GM23338 (cell line): ENCODE results near the gene ADGRF3. TPM values are rescaled to one million over a fixed set of nuclear protein-coding genes. Genes with fewer than 3 reads are reported as not detected.

Experiments used
- ATAC-seq: fragments of 200-7000 bp; cut with Tn5 transposase; 3 replicates; pipeline ENCODE4 v1.9.1; 2020
- DNase-seq: peaks from one replicate; pipeline ENCODE4 v3.0.0-alpha.2; 2015; ENCODE audit warnings: low spot score
- H2AFZ ChIP-seq: fragments of 200-600 bp; sonication (generic); 2 replicates; pipeline ENCODE4 v1.8.0; 2016; ENCODE audit warnings: antibody characterized with exemption, mild to moderate bottlenecking, moderate library complexity
- H3F3A ChIP-seq: fragments of 200-600 bp; sonication (generic); replicated peaks from 2 replicates; pipeline ENCODE4 v1.8.0; 2017; ENCODE audit warnings: antibody characterized with exemption, mixed run types, low read depth
- H3K27ac ChIP-seq: fragments of 200-600 bp; sonication (generic); 2 replicates; pipeline ENCODE4 v1.6.1; 2016; ENCODE audit warnings: low read depth
- H3K27me3 ChIP-seq: fragments of 200-600 bp; sonication (generic); 2 replicates; pipeline ENCODE4 v1.8.0; 2016; ENCODE audit warnings: mild to moderate bottlenecking, mixed run types, moderate library complexity; ENCODE audit not compliant: insufficient read depth
- H3K36me3 ChIP-seq: fragments of 200-600 bp; sonication (generic); 2 replicates; pipeline ENCODE4 v1.8.0; 2016; ENCODE audit warnings: mild to moderate bottlenecking; ENCODE audit not compliant: insufficient read depth
- H3K4me1 ChIP-seq: fragments of 200-600 bp; sonication (generic); 2 replicates; pipeline ENCODE4 v1.8.0; 2016; ENCODE audit warnings: mild to moderate bottlenecking, moderate library complexity; ENCODE audit not compliant: insufficient read depth
- H3K4me2 ChIP-seq: fragments of 200-600 bp; sonication (generic); 2 replicates; pipeline ENCODE4 v1.7.1; 2017; ENCODE audit warnings: mixed run types
- H3K4me3 ChIP-seq: fragments of 200-600 bp; sonication (generic); 2 replicates; pipeline ENCODE4 v1.6.1; 2016; ENCODE audit warnings: mixed run types
- H3K79me2 ChIP-seq: fragments of 200-600 bp; sonication (generic); replicated peaks from 2 replicates; pipeline ENCODE4 v1.8.0; 2017; ENCODE audit warnings: mild to moderate bottlenecking; ENCODE audit not compliant: insufficient read depth
- H3K9me2 ChIP-seq: fragments of 200-600 bp; sonication (generic); 2 replicates; pipeline ENCODE4 v1.8.0; 2017; ENCODE audit not compliant: insufficient read depth
- H4K20me1 ChIP-seq: fragments of 200-600 bp; sonication (generic); replicated peaks from 2 replicates; pipeline ENCODE4 v1.8.0; 2017; ENCODE audit warnings: mild to moderate bottlenecking; ENCODE audit not compliant: insufficient read depth
- H3K27ac Mint-ChIP-seq: 2 replicates; pipeline ENCODE4 v1.8.0; 2020; ENCODE audit warnings: inconsistent platforms, mild to moderate bottlenecking, moderate library complexity, mixed read lengths
- H3K27me3 Mint-ChIP-seq: 3 replicates; pipeline ENCODE4 v1.8.0; 2022; ENCODE audit warnings: low read depth, mild to moderate bottlenecking, moderate library complexity, mixed read lengths, inconsistent platforms; ENCODE audit not compliant: insufficient read depth, poor library complexity
- H3K36me3 Mint-ChIP-seq: 3 replicates; pipeline ENCODE4 v1.8.0; 2021; ENCODE audit warnings: low read depth, mild to moderate bottlenecking, inconsistent platforms, moderate library complexity, mixed read lengths
- H3K4me1 Mint-ChIP-seq: 3 replicates; pipeline ENCODE4 v1.8.0; 2020; ENCODE audit warnings: mild to moderate bottlenecking, inconsistent platforms, mixed read lengths
- H3K4me3 Mint-ChIP-seq: 3 replicates; pipeline ENCODE4 v1.8.0; 2021; ENCODE audit warnings: moderate library complexity, mild to moderate bottlenecking, inconsistent platforms, mixed read lengths
- H3K9me3 Mint-ChIP-seq: 3 replicates; pipeline ENCODE4 v1.8.0; 2020; ENCODE audit warnings: moderate library complexity, mild to moderate bottlenecking, inconsistent platforms, mixed read lengths
- CREB1 ChIP-seq: fragments of 250-450 bp; sonication (Bioruptor Pico); IDR thresholded peaks from 2 replicates; pipeline ENCODE4 v1.5.0; 2020; ENCODE audit warnings: low read depth, mild to moderate bottlenecking, moderate library complexity
- CTCF ChIP-seq, 2 experiments: fragments of 200-600 bp in 1 of 2; sonication (generic) in 1 of 2; conservative IDR thresholded peaks; 2 replicates each; pipeline versions ENCODE4 v1.5.1 to v1.6.1; 2016 to 2017; ENCODE audit warnings: antibody characterized with exemption in 2 of 2, low read depth in 2 of 2, mild to moderate bottlenecking in 2 of 2, moderate library complexity in 1 of 2
- ETS1 ChIP-seq: IDR thresholded peaks from 2 replicates; pipeline ENCODE4 v1.6.1; 2016; ENCODE audit warnings: antibody characterized with exemption
- EZH2phosphoT487 ChIP-seq: fragments of 200-600 bp; sonication (generic); IDR thresholded peaks from one replicate; pipeline ENCODE4 v1.8.1; 2018; ENCODE audit warnings: antibody characterized with exemption; ENCODE audit not compliant: unreplicated experiment
- JUNB ChIP-seq: IDR thresholded peaks from one replicate; pipeline ENCODE4 v1.6.1; 2016; ENCODE audit warnings: antibody characterized with exemption; ENCODE audit not compliant: unreplicated experiment
- NANOG ChIP-seq: IDR thresholded peaks from 2 replicates; pipeline ENCODE4 v1.6.1; 2016; ENCODE audit warnings: antibody characterized with exemption, borderline replicate concordance
- POLR2AphosphoS5 ChIP-seq: IDR thresholded peaks from 2 replicates; pipeline ENCODE4 v1.6.1; 2016; ENCODE audit warnings: antibody characterized with exemption, low read depth
- REST ChIP-seq: IDR thresholded peaks from one replicate; pipeline ENCODE4 v1.6.1; 2018; ENCODE audit warnings: antibody characterized with exemption; ENCODE audit not compliant: unreplicated experiment
- ZNF114 ChIP-seq: fragments of 250-450 bp; sonication (Bioruptor Pico); IDR thresholded peaks from 2 replicates; pipeline ENCODE4 v1.5.0; 2020; ENCODE audit warnings: mild to moderate bottlenecking, moderate library complexity
- ZNF331 ChIP-seq: fragments of 250-450 bp; sonication (Bioruptor Pico); IDR thresholded peaks from 2 replicates; pipeline ENCODE4 v1.5.0; 2020; ENCODE audit warnings: low read depth, mild to moderate bottlenecking, moderate library complexity
- ZNF462 ChIP-seq: fragments of 250-450 bp; sonication (Bioruptor Pico); IDR thresholded peaks from 2 replicates; pipeline ENCODE4 v1.5.0; 2020; ENCODE audit warnings: mild to moderate bottlenecking, moderate library complexity
- polyA plus RNA-seq: library from polyadenylated mRNA; unstranded; fragments of >200 nt; fragmentation: Nextera tagmentation; extraction: Ambion mirVana; gene quantifications from 2 replicates; pipeline ENCODE4 v1.2.1, GENCODE V29; 2016
- total RNA-seq: library from RNA; depleted of rRNA; stranded (reverse); fragments of >200 nt; shearing (Covaris generic); gene quantifications from 2 replicates; pipeline ENCODE4 v1.2.3, GENCODE V29; 2014

The ADGRF3 gene
- total and polyA plus RNA-seq, 2 experiments from 2014 or later: 0.38 to 0.39 TPM

- no peak for TF ChIP-seq ZNF462 (CRISPR knock-in tag)
- TF ChIP-seq JUNB: no peak
- no peak for TF ChIP-seq CTCF (conservative IDR thresholded peaks at IDR 0.05; ENCODE audit: low read depth in 2 of 2)
- TF ChIP-seq CREB1 (CRISPR knock-in tag): no peak
- no peak for TF ChIP-seq ZNF331 (CRISPR knock-in tag)
- no peak for TF ChIP-seq POLR2AphosphoS5
Measured at GRCh38 chr2:26337298-26337697, 9.3 kb downstream of the ADGRF3 start (continued).

- Histone ChIP-seq H3K79me2 (no peaks in the 10 kb centered on the region), H4K20me1 (no peaks in the 10 kb centered on the region), H3K4me1 (no peaks in the 10 kb centered on the region; the same call in 1 of the 2 replicates), H3K27me3 (no peaks in the 10 kb centered on the region), H3K27ac (0 out of 2 replicates have a peak overlapping the region, but pooled peaks have one; percentile 36), H3K9me2 (no peaks in the 10 kb centered on the region), H3K4me3 (no peak overlapping the region), H3F3A (no peaks in the 10 kb centered on the region), H3K36me3 (no peaks in the 10 kb centered on the region), H3K4me2 (no peak overlapping the region), H2AFZ (no peak overlapping the region)
- no peak overlapping the region for H3K27ac Mint-ChIP-seq
- no peaks in the 10 kb centered on the region for H3K36me3 Mint-ChIP-seq
- no peak for ATAC-seq
- H3K9me3 Mint-ChIP-seq: no peaks in the 10 kb centered on the region
- DNase-seq: no peak
- H3K4me1 Mint-ChIP-seq: peaks cover 20% of the 10 kb centered on the region
- H3K27me3 Mint-ChIP-seq: no peaks in the 10 kb centered on the region
- no peak overlapping the region for H3K4me3 Mint-ChIP-seq
- TF ChIP-seq NANOG: no peak
- no peak for TF ChIP-seq EZH2phosphoT487
- no peak for TF ChIP-seq ZNF114 (CRISPR knock-in tag)
- no peak for TF ChIP-seq REST
- no peak for TF ChIP-seq CREB1 (CRISPR knock-in tag)
- TF ChIP-seq ETS1: no peak
- TF ChIP-seq POLR2AphosphoS5: no peak
Measured at GRCh38 chr2:26336719-26337118, 9.9 kb downstream of the ADGRF3 start.
